HG02642 (cell line): ENCODE measurements around the gene NHLRC4.

Experiments
- ATAC-seq: cut with Tn5 transposase; IDR thresholded peaks from one replicate; pipeline ENCODE4 v1.9.1; 2021; ENCODE audit warnings: mild to moderate bottlenecking; ENCODE audit not compliant: unreplicated experiment, poor library complexity

Gene NHLRC4

GRCh38 chr16:561957-562938 is 4.6 kb upstream of the NHLRC4 start:
- ATAC-seq: no peak

GRCh38 chr16:563072-563644 is 3.6 kb upstream of the NHLRC4 start:
- no peak for ATAC-seq

- no peak for ATAC-seq
These were observed 2.0 kb upstream of the NHLRC4 start for GRCh38 chr16:564690-565418.

GRCh38 chr16:565419-566330 is 1.1 kb upstream of the NHLRC4 start:
- ATAC-seq: no peak

- no peak for ATAC-seq
These were observed 810 bp downstream of the NHLRC4 start for GRCh38 chr16:567373-568256.

- no peak for ATAC-seq
These were observed 1.8 kb downstream of the NHLRC4 start for GRCh38 chr16:568401-569258.

- ATAC-seq: peak; percentile 49
These were observed 2.8 kb downstream of the NHLRC4 start, which contains the start of gene PIGQ for GRCh38 chr16:569445-570254. Gene PIGQ (plus strand): TSS chr16:569968. CDS start chr16:574075, 4,107 bp downstream.

- ATAC-seq: no peak
These were observed 6.3 kb downstream of the NHLRC4 start for GRCh38 chr16:572865-573650.

- ATAC-seq: no peak
These were observed 7.4 kb downstream of the NHLRC4 start for GRCh38 chr16:574021-574760.

- ATAC-seq: no peak
These were observed 8.8 kb downstream of the NHLRC4 start for GRCh38 chr16:575354-576196.

- no peak for ATAC-seq
These were observed 9.5 kb downstream of the NHLRC4 start for GRCh38 chr16:576197-576822.

GRCh38 chr16:576823-577201 is 10.0 kb downstream of the NHLRC4 start:
- no peak for ATAC-seq

GRCh38 chr16:577796-578195 is 11.0 kb downstream of the NHLRC4 start:
- ATAC-seq: no peak

- ATAC-seq: no peak
These were observed 11.5 kb downstream of the NHLRC4 start for GRCh38 chr16:578232-578869.
